ENCODE results near the gene NEDD4L. TPM values are rescaled to one million over a fixed set of nuclear protein-coding genes. Genes with fewer than 3 reads are reported as not detected.

The NEDD4L gene
- total RNA-seq, 2 experiments from 2014 or later, result 11.2 to 13.7 TPM

- Histone ChIP-seq H3K27ac (ENCODE audit: low read depth in 1 of 2, low read length in 2 of 2) (no peak overlapping the region), H3K9me3 (ENCODE audit: control insufficient read depth in 1 of 2, insufficient read depth in 1 of 2, low read length in 2 of 2) (no peaks in the 10 kb centered on the region), H3K4me3 (ENCODE audit: low read length) (no peak overlapping the region), H3K27me3 (ENCODE audit: control insufficient read depth in 1 of 2, insufficient read depth in 2 of 2, low read length in 2 of 2) (no peaks in the 10 kb centered on the region), H3K36me3 (ENCODE audit: insufficient read depth, low read length) (no peaks in the 10 kb centered on the region), H3K4me1 (ENCODE audit: insufficient read depth, low read length) (no peaks in the 10 kb centered on the region)
- ChIA-PET POLR2A (no interaction called here), CTCF (interaction anchor here (1.7 kb wide), 1 partner anchor 30 kb away, joined by 3 read pairs; no protein-coding TSS in a partner anchor)
- intact Hi-C loops (cut with DNase I, micrococcal nuclease), result no loop called here
- ATAC-seq (ENCODE audit: poor library complexity) (no peak), DNase-seq (peak in 2 of 14 experiments; percentile 34 to 53)
- peaks cover 3% of the 10 kb centered on the region for H3K27me3 Mint-ChIP-seq
- H3K4me1 Mint-ChIP-seq (ENCODE audit: low read depth), result no peaks in the 10 kb centered on the region
- H3K4me3 Mint-ChIP-seq, result no peak overlapping the region
- no peaks in the 10 kb centered on the region for H3K36me3 Mint-ChIP-seq (ENCODE audit: low read depth)
- no peak for TF ChIP-seq CTCF (IDR thresholded peaks at IDR 0.05)
- H3K9me3 Mint-ChIP-seq, result no peaks in the 10 kb centered on the region
- no peak overlapping the region for H3K27ac Mint-ChIP-seq
Measured at GRCh38 chr18:58362027-58362575, 318.1 kb downstream of the NEDD4L start.

- ChIA-PET CTCF (no interaction called here), POLR2A (no interaction called here)
- TF ChIP-seq CTCF (IDR thresholded peaks at IDR 0.05), result no peak
- Histone ChIP-seq H3K4me3 (ENCODE audit: low read length) (no peak overlapping the region), H3K36me3 (ENCODE audit: insufficient read depth, low read length) (no peaks in the 10 kb centered on the region), H3K27me3 (ENCODE audit: control insufficient read depth in 1 of 2, insufficient read depth in 2 of 2, low read length in 2 of 2) (no peaks in the 10 kb centered on the region), H3K4me1 (ENCODE audit: insufficient read depth, low read length) (peaks cover 3% of the 10 kb centered on the region), H3K9me3 (ENCODE audit: control insufficient read depth in 1 of 2, insufficient read depth in 1 of 2, low read length in 2 of 2) (no peaks in the 10 kb centered on the region), H3K27ac (ENCODE audit: low read depth in 1 of 2, low read length in 2 of 2) (no peak overlapping the region)
- H3K9me3 Mint-ChIP-seq, result no peaks in the 10 kb centered on the region
- no peak overlapping the region for H3K27ac Mint-ChIP-seq
- peaks cover 3% of the 10 kb centered on the region for H3K27me3 Mint-ChIP-seq
- H3K36me3 Mint-ChIP-seq (ENCODE audit: low read depth), result no peaks in the 10 kb centered on the region
- DNase-seq (no peak), ATAC-seq (ENCODE audit: poor library complexity) (no peak)
- H3K4me1 Mint-ChIP-seq (ENCODE audit: low read depth), result no peaks in the 10 kb centered on the region
- H3K4me3 Mint-ChIP-seq, result no peak overlapping the region
- intact Hi-C loops (cut with DNase I, micrococcal nuclease), result no loop called here
Measured at GRCh38 chr18:58362829-58363271, 318.8 kb downstream of the NEDD4L start.

- CTCF ChIA-PET, result no interaction called here
- ATAC-seq (ENCODE audit: poor library complexity), result no peak
Measured at GRCh38 chr18:58363767-58364540, 319.9 kb downstream of the NEDD4L start.

More at GRCh38 chr18:58363767-58364540, 319.9 kb downstream of the NEDD4L start:
- Histone ChIP-seq H3K4me1 (ENCODE audit: insufficient read depth, low read length) (peaks cover 3% of the 10 kb centered on the region), H3K36me3 (ENCODE audit: insufficient read depth, low read length) (no peaks in the 10 kb centered on the region), H3K9me3 (ENCODE audit: control insufficient read depth in 1 of 2, insufficient read depth in 1 of 2, low read length in 2 of 2) (no peaks in the 10 kb centered on the region), H3K4me3 (ENCODE audit: low read length) (no peak overlapping the region), H3K27me3 (ENCODE audit: control insufficient read depth in 1 of 2, insufficient read depth in 2 of 2, low read length in 2 of 2) (no peaks in the 10 kb centered on the region), H3K27ac (ENCODE audit: low read depth in 1 of 2, low read length in 2 of 2) (no peak overlapping the region)
- Mint-ChIP-seq H3K4me3 (no peak overlapping the region), H3K36me3 (ENCODE audit: low read depth) (no peaks in the 10 kb centered on the region), H3K9me3 (no peaks in the 10 kb centered on the region), H3K27me3 (peaks cover 3% of the 10 kb centered on the region), H3K27ac (no peak overlapping the region), H3K4me1 (ENCODE audit: low read depth) (no peaks in the 10 kb centered on the region)
- intact Hi-C loops (cut with DNase I, micrococcal nuclease), result no loop called here
- TF ChIP-seq CTCF (IDR thresholded peaks at IDR 0.05), result no peak
- no peak for DNase-seq
- POLR2A ChIA-PET, result no interaction called here

Measured in CD4-positive, alpha-beta T cell (primary cell).